HL-60 (cell line): ENCODE data around the gene SGPP2.

Experiments used
- GABPA ChIP-seq: IDR thresholded peaks from 2 replicates; pipeline ENCODE4 v1.6.1; 2012; ENCODE audit warnings: low read depth
- POLR2AphosphoS5 ChIP-seq: IDR thresholded peaks from 2 replicates; pipeline ENCODE4 v1.6.1; 2012; ENCODE audit warnings: low read depth
- SPI1 ChIP-seq: IDR thresholded peaks from 2 replicates; pipeline ENCODE4 v1.6.1; 2012; ENCODE audit warnings: low read depth, mild to moderate bottlenecking, borderline replicate concordance
- TF ChIP-seq, protein P1 (sequence below): IDR thresholded peaks from one replicate; pipeline ENCODE4 v1.5.1; 2011; ENCODE audit warnings: low read length, control low read depth, inconsistent platforms; ENCODE audit not compliant: insufficient read depth
- TF ChIP-seq, protein P2 (sequence below): IDR thresholded peaks from 2 replicates; pipeline ENCODE4 v1.6.1; 2012; ENCODE audit warnings: low read depth; ENCODE audit not compliant: insufficient replicate concordance

DNA sequence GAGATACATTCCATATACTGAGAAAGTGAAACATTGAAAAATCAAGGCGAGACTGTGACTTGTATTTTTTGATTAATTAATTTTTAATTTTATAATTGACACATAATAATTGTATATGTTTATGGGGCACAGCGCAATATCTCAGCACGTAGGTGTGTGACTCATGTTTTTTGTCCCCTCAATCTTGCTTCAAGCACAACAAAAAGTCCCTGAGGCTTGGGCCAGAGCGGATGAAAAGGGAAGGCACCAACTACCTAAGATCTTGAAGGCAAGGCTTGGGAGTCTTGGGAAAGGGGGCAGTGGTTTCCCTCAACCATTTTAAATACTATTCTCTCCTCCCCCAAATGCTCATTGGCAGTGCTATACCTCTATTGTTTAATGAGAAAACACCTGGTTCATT, 9.9 kb downstream of the SGPP2 start:
- TF ChIP-seq, protein P1, sequence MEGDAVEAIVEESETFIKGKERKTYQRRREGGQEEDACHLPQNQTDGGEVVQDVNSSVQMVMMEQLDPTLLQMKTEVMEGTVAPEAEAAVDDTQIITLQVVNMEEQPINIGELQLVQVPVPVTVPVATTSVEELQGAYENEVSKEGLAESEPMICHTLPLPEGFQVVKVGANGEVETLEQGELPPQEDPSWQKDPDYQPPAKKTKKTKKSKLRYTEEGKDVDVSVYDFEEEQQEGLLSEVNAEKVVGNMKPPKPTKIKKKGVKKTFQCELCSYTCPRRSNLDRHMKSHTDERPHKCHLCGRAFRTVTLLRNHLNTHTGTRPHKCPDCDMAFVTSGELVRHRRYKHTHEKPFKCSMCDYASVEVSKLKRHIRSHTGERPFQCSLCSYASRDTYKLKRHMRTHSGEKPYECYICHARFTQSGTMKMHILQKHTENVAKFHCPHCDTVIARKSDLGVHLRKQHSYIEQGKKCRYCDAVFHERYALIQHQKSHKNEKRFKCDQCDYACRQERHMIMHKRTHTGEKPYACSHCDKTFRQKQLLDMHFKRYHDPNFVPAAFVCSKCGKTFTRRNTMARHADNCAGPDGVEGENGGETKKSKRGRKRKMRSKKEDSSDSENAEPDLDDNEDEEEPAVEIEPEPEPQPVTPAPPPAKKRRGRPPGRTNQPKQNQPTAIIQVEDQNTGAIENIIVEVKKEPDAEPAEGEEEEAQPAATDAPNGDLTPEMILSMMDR, result no peak
- TF ChIP-seq POLR2AphosphoS5 (no peak), GABPA (no peak), SPI1 (no peak)
- TF ChIP-seq, protein P2, sequence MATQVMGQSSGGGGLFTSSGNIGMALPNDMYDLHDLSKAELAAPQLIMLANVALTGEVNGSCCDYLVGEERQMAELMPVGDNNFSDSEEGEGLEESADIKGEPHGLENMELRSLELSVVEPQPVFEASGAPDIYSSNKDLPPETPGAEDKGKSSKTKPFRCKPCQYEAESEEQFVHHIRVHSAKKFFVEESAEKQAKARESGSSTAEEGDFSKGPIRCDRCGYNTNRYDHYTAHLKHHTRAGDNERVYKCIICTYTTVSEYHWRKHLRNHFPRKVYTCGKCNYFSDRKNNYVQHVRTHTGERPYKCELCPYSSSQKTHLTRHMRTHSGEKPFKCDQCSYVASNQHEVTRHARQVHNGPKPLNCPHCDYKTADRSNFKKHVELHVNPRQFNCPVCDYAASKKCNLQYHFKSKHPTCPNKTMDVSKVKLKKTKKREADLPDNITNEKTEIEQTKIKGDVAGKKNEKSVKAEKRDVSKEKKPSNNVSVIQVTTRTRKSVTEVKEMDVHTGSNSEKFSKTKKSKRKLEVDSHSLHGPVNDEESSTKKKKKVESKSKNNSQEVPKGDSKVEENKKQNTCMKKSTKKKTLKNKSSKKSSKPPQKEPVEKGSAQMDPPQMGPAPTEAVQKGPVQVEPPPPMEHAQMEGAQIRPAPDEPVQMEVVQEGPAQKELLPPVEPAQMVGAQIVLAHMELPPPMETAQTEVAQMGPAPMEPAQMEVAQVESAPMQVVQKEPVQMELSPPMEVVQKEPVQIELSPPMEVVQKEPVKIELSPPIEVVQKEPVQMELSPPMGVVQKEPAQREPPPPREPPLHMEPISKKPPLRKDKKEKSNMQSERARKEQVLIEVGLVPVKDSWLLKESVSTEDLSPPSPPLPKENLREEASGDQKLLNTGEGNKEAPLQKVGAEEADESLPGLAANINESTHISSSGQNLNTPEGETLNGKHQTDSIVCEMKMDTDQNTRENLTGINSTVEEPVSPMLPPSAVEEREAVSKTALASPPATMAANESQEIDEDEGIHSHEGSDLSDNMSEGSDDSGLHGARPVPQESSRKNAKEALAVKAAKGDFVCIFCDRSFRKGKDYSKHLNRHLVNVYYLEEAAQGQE, result no peak
